Glutamatergic neuron (in vitro differentiated cells): Measurements from ENCODE around the gene HTR1E. TPM values are rescaled to one million over a fixed set of nuclear protein-coding genes. Genes with fewer than 3 reads are reported as not detected.

Source experiments
- DNase-seq: peaks from one replicate; pipeline ENCODE4 v3.0.0; 2022
- H3K27ac Mint-ChIP-seq: one replicate; pipeline ENCODE4 v1.8.0; 2020; ENCODE audit warnings: mild to moderate bottlenecking, mixed read lengths, inconsistent platforms; ENCODE audit not compliant: unreplicated experiment
- H3K27me3 Mint-ChIP-seq: one replicate; pipeline ENCODE4 v1.8.0; 2020; ENCODE audit warnings: mild to moderate bottlenecking, moderate library complexity, mixed read lengths, inconsistent platforms; ENCODE audit not compliant: unreplicated experiment
- H3K36me3 Mint-ChIP-seq: one replicate; pipeline ENCODE4 v1.8.0; 2020; ENCODE audit warnings: mild to moderate bottlenecking, mixed read lengths, inconsistent platforms; ENCODE audit not compliant: unreplicated experiment
- H3K4me1 Mint-ChIP-seq: one replicate; pipeline ENCODE4 v1.8.0; 2020; ENCODE audit warnings: mild to moderate bottlenecking, low read depth, mixed read lengths, inconsistent platforms; ENCODE audit not compliant: unreplicated experiment
- H3K4me3 Mint-ChIP-seq: one replicate; pipeline ENCODE4 v1.8.0; 2020; ENCODE audit warnings: mild to moderate bottlenecking, mixed read lengths, inconsistent platforms; ENCODE audit not compliant: unreplicated experiment
- H3K9me3 Mint-ChIP-seq: one replicate; pipeline ENCODE4 v1.8.0; 2020; ENCODE audit warnings: mild to moderate bottlenecking, moderate library complexity, mixed read lengths, inconsistent platforms; ENCODE audit not compliant: unreplicated experiment
- total RNA-seq: library from RNA; stranded (reverse); fragmentation: NEBNext Ultra II Directional; extraction: Animal tissue kit (Norgen Biotek cat#: 25700); gene quantifications from one replicate; pipeline ENCODE4 v1.2.1, GENCODE V29; 2021; ENCODE audit not compliant: unreplicated experiment
- TF ChIP-seq, protein P1 (sequence below): fragments of 200-600 bp; sonication (generic); IDR thresholded peaks from one replicate; pipeline ENCODE4 v1.5.0; 2021; ENCODE audit not compliant: partially characterized antibody, unreplicated experiment

Gene HTR1E
- total RNA-seq, 1 donor from 2014 or later: 0.34 TPM

DNA sequence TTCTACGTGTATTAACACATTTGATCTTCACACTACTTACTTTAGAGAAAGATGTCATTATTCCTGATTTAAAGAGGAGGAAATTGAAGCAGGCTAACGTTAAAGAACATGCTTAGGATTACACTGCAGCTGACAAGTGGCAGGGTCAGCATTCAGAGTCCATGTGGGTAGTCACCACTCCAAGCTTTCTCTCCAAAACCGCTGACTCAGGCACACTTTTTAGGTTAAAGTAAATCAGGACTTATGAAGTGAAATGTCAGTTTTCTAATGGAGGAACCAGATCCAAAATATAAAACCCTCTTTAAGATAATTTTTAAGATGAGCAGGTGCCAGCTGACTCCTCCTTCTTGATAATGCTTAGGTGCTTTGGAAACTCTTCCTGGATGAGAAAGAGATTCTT lies 75.4 kb downstream of the HTR1E start:
- Mint-ChIP-seq H3K36me3 (peaks cover 14% of the 10 kb centered on the region), H3K27ac (no peak overlapping the region), H3K4me1 (no peaks in the 10 kb centered on the region)

DNA sequence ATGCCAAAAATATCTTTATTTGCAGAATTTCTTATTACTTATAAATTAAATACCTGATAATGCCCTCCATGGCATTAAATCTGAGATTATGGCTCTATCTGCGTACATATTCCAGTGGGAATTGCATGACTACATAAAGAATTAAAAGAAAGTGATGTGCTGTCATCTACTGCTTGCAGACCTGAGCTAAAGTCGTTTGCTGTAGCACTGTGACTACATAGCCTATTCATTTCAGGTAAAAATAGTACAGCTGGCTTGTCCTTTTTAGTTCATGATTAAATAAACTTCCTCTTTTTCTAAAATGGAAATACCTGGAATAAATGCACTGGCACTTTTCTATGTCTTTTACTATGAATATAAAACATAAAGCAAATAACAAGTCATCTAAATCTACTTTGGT lies 79.4 kb downstream of the HTR1E start:
- DNase-seq: no peak
- Mint-ChIP-seq H3K4me1 (no peaks in the 10 kb centered on the region), H3K4me3 (no peak overlapping the region), H3K27me3 (peaks cover 2% of the 10 kb centered on the region), H3K27ac (no peak overlapping the region), H3K9me3 (peaks cover 3% of the 10 kb centered on the region), H3K36me3 (peaks cover 3% of the 10 kb centered on the region)
- TF ChIP-seq, protein P1, sequence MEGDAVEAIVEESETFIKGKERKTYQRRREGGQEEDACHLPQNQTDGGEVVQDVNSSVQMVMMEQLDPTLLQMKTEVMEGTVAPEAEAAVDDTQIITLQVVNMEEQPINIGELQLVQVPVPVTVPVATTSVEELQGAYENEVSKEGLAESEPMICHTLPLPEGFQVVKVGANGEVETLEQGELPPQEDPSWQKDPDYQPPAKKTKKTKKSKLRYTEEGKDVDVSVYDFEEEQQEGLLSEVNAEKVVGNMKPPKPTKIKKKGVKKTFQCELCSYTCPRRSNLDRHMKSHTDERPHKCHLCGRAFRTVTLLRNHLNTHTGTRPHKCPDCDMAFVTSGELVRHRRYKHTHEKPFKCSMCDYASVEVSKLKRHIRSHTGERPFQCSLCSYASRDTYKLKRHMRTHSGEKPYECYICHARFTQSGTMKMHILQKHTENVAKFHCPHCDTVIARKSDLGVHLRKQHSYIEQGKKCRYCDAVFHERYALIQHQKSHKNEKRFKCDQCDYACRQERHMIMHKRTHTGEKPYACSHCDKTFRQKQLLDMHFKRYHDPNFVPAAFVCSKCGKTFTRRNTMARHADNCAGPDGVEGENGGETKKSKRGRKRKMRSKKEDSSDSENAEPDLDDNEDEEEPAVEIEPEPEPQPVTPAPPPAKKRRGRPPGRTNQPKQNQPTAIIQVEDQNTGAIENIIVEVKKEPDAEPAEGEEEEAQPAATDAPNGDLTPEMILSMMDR: no peak

More for the DNA sequence above, 75.4 kb downstream of the HTR1E start:
- Mint-ChIP-seq H3K27me3 (peaks cover 2% of the 10 kb centered on the region), H3K9me3 (peaks cover 1% of the 10 kb centered on the region), H3K4me3 (no peak overlapping the region)
- TF ChIP-seq, protein P1: no peak
- no peak for DNase-seq

DNA sequence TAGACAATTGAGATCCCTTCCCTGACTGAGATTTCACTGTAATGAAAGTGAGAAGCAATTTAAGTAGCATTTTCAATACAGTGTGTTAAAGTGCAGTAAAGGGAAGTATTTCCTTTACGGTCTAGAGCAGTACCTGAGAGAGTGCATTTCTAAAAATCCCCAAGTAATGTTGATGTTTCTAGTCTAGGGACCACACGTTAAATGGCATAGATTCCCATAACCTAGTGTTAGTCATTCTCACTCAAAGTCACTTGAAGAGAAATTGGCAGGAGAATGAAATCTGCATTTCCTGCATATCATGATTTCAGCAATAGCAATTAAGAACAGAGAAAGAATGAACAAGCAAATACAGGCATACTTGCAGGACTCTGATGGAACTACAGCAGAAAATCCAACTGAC lies 89.7 kb downstream of the HTR1E start:
- TF ChIP-seq, protein P1: no peak
- DNase-seq: no peak
- Mint-ChIP-seq H3K27ac (no peak overlapping the region), H3K4me3 (no peak overlapping the region), H3K27me3 (no peaks in the 10 kb centered on the region), H3K4me1 (no peaks in the 10 kb centered on the region), H3K36me3 (no peaks in the 10 kb centered on the region), H3K9me3 (no peaks in the 10 kb centered on the region)

DNA sequence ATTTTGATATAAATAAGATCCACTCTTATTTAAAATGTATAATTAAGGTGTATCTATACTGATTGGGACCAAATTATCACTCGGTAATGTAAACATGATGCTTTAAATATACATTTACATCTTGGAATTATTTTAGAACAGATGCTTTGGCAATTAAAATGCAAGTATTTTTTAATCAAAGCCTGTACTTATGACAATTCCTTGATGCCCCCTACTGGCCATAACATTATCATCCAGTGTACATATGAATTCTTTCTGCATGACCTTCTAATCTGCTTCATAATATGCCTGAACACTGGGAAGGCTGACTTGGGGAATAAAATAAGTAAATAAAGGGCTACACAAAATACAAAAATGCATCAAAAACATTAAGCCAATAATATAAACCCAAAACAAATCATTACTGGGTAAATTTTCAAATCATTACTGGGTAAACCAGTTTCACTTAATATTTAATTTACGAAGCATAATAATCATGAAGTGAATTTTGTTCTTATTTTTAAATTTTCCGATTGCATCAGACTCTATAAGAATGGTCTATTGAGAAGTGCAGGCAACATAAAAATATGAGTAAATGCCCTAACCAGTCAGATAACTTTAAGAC lies 92.5 kb downstream of the HTR1E start:
- DNase-seq: no peak
- TF ChIP-seq, protein P1: peak; percentile 89
- no peaks in the 10 kb centered on the region for H3K9me3 Mint-ChIP-seq
- no peaks in the 10 kb centered on the region for H3K27me3 Mint-ChIP-seq
- H3K36me3 Mint-ChIP-seq: no peaks in the 10 kb centered on the region
- H3K4me1 Mint-ChIP-seq: no peaks in the 10 kb centered on the region
- no peak overlapping the region for H3K27ac Mint-ChIP-seq
- H3K4me3 Mint-ChIP-seq: no peak overlapping the region

DNA sequence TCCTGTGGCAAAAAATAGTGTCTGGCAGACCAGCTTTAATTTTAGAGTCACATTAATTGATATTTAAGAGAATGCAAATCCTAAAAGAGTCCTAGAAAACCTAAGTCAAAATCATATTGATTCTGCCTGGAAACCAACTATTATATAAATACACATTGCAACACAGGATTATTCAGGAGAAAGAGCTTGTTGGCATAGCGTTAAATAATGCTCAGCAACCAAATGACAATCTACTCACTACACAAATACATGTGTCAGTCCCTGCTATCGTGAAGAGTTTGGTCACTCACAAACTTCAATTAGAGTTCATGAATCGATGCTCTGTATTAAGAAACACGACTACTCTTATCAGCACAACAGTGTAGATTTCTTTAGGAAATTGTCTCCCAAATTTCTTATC lies 103.4 kb downstream of the HTR1E start:
- Mint-ChIP-seq H3K27ac (no peak overlapping the region), H3K4me3 (no peak overlapping the region), H3K27me3 (no peaks in the 10 kb centered on the region), H3K36me3 (peaks cover 5% of the 10 kb centered on the region), H3K4me1 (no peaks in the 10 kb centered on the region), H3K9me3 (peaks cover 5% of the 10 kb centered on the region)
- DNase-seq: no peak
- TF ChIP-seq, protein P1: no peak
